Skin of body (tissue), 2 donors: ENCODE data around the gene CRACR2A. TPM values are rescaled to one million over a fixed set of nuclear protein-coding genes. Genes with fewer than 3 reads are reported as not detected.

Source experiments
- DNase-seq: peaks from one replicate; lab custom pipeline; 2025; lab: John Stamatoyannopoulos, UW
- total RNA-seq: library from RNA; depleted of rRNA; stranded (reverse); fragments of >200 nt; gene quantifications from one replicate; pipeline ENCODE4 v1.2.3, GENCODE V29; 2014

The CRACR2A gene, protein sequence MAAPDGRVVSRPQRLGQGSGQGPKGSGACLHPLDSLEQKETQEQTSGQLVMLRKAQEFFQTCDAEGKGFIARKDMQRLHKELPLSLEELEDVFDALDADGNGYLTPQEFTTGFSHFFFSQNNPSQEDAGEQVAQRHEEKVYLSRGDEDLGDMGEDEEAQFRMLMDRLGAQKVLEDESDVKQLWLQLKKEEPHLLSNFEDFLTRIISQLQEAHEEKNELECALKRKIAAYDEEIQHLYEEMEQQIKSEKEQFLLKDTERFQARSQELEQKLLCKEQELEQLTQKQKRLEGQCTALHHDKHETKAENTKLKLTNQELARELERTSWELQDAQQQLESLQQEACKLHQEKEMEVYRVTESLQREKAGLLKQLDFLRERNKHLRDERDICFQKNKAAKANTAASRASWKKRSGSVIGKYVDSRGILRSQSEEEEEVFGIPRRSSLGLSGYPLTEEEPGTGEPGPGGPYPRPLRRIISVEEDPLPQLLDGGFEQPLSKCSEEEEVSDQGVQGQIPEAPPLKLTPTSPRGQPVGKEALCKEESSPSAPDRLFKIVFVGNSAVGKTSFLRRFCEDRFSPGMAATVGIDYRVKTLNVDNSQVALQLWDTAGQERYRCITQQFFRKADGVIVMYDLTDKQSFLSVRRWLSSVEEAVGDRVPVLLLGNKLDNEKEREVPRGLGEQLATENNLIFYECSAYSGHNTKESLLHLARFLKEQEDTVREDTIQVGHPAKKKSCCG
- total RNA-seq: 1.8 TPM

GRCh38 chr12:3752741-3753486 is at the start of gene CRACR2A:
Gene CRACR2A, minus strand, starts transcription at chr12:3753109. Its CDS starts 56,110 bp downstream, at chr12:3696999.
- no peak for DNase-seq

GRCh38 chr12:3797531-3798048 is 44.7 kb upstream of the CRACR2A start:
- DNase-seq: no peak

DNA sequence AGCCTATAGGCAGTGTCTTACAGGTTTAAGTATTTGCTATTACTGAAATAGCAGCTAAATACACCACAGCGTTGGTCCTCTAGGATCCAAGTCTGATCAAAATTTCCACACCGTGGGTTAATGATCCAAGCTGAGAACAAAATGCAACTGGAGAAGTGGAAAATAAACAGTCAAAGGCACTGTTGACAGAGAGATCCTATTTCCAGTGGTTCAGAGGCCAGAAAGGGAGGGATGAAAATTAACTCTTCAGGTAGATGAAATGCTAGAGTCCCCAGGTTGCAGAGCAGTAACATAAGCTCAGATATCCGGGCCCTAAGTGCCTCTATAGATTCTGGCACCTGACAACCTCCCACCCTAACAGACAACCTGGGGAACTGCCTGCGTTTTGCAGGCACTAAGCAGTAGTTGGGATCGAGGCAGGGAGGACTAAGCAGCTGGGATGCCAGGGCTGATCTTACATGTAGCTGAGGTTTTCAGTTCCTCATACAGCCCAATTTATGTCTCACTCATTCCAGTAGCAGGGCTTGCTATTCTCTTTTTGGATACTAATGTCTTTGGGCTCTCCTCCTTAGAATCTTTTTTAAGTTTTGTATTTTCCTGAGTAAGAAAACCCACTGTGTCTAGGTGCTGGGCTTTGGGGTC is 42.7 kb upstream of the CRACR2A start:
- no peak for DNase-seq

- DNase-seq: no peak
These were observed 42.2 kb upstream of the CRACR2A start for GRCh38 chr12:3795066-3795465.

- no peak for DNase-seq
These were observed 39.8 kb upstream of the CRACR2A start for GRCh38 chr12:3792623-3793288.

DNA sequence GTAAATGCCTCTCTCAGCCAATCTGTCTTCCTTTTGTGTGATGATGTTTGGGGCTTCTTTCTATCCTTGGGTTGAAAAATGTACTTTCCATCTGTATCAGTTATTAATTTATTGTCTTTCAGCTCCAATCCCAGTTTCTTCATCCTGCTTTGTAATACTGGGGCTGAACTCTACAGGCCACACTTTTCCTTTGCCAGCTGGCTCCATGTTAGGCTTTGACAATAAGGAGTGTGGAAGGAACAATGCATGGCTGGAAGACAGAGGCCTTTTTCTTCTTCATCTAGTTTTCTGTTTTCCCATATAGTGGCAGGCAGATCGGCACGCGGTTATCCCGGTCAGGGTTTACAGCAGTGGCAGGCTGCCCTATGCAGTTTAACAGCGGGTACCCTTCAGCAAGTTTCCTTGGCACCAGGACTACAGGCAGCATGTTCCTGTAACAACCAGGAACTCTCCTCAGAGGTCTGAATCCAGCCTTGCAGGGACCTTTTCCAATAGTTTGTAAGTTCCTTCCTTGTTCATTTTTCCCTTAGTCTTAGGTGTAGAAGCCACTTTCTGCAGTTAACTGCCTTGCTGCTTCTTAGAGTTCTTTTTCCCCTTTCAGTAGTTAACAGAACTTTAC is 38.5 kb upstream of the CRACR2A start:
- DNase-seq: no peak

DNA sequence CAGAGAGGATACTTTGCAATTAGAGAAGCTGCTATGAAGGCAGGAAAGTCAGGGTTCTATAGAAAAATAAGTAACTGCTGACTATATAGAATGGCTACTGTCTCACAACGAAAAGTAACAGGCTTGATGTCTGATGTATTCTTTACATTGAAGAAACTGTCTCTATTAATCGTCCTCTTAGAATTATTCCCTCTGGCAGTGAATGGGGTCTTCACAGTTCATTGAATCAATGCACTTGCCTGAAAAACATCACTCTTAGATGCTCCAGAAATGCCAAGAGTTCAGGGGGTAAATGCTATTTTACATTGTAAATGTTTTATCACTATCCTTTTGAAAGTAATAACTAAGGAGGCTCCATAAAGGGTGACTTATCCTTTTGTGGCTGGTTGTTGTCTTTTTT is 37.7 kb upstream of the CRACR2A start:
- DNase-seq: no peak

DNA sequence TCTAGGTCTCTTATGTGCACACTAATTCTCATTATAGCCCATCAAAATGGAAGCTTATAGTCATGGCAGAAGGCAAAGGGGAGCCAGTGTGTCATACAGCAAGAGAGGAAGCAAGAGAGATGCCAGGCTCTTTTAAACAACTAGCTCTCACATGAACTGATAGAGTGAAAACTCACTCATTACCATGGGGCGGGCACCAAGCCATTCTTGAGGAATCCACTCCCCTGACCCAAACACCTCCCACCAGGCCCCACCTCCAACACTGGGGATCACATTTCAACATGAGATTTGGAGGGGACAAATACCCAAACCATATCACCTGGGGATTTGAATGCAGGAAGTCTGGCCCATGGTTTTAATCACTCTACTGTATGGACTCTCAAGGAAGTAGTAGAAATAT is 36.9 kb upstream of the CRACR2A start:
- no peak for DNase-seq

DNA sequence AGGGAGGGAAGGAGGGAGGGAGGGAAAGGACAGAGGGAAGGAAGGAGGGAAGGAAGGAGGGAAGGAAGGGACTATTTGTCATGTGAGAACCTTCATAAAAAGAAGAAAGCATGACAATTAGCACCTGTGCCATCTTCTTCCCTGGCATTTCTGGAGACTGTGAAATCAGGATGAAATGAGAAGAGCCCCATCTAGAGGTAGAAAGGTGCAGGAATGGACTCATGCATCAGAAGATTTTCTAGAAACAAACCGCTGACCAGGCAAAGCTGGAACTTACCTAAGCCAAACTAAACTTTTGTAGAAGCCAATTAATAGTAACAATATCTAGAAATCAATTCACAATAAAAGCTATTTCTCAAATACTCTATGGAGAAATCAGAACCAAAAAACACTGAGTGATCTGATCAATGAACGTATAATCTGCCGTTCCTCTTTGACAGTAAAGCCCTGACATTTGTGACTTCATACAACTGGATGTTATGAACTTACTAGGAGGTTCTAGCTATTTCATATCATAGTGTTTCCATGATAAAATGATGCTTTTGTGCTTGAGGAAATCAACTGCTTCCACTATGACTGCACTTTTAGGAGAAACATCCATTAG is 24.4 kb upstream of the CRACR2A start:
- no peak for DNase-seq

- no peak for DNase-seq
These were observed 22.6 kb upstream of the CRACR2A start for GRCh38 chr12:3775385-3776035.

GRCh38 chr12:3772380-3772779 is 19.5 kb upstream of the CRACR2A start:
- no peak for DNase-seq

GRCh38 chr12:3771853-3772252 is 18.9 kb upstream of the CRACR2A start:
- DNase-seq: no peak

DNA sequence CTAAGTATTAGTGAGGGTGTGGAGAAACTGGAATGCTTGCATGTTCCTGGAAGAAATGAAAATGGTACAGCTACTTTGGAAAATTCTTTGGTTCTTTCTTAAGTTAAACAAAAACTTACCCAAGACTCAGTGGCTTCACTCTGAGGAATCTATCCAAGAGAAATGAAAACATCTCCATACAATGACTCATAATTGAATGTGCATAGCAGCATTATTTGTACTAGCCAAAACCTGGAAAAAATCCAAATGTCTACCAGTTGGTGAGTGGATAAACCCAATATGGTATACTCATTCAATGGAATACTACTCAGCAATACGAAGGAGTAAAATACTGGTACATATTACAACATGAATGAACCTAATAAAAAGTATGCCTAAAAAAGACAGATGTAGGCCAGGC is 18.0 kb upstream of the CRACR2A start:
- DNase-seq: no peak

GRCh38 chr12:3768911-3769447 is 16.1 kb upstream of the CRACR2A start:
- no peak for DNase-seq

GRCh38 chr12:3761116-3761735 is 8.3 kb upstream of the CRACR2A start:
- no peak for DNase-seq

- no peak for DNase-seq
These were observed 7.0 kb upstream of the CRACR2A start for GRCh38 chr12:3759878-3760277.

DNA sequence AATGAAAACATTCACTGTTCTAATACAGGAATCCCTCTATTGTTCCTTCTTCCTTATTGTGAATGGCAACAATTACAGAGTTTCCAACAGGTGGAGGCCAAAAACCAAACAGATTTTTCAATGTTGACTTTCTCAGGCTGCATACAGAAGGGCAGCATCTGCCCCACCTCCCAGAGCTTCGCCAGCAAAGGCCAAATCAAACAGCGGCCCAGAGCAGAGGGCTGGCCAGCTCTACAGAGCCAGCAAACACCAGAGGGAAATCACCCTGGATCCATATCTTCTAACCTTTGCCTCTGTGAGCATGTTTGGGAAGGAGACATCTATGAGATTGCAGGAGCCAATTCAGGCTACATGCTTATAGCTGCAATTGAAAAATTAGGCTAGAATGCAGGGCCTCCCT is 4.4 kb upstream of the CRACR2A start:
- DNase-seq: no peak

DNA sequence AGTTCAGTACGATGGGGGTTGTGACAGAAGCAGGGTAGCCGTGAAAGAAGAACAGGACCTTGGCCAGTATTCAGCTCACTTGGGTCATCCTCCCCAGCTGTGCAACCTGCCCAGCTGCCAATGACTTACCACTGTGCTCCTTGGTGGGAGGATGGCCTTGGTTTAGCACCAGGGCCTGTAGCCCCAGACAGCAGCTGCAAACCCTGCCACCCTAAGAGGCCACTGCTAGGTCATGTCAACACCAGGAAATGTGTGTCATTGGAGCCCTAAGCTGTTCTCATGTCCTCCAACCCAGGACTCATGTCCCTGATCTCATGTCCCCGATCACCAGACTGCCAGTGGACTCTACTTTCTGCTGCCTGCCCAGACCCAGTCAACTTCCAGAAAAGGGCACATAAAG is 3.0 kb upstream of the CRACR2A start:
- no peak for DNase-seq
